Measurements from ENCODE around the gene KRT27.

- no peak for TF ChIP-seq EZH2phosphoT487 (IDR thresholded peaks at IDR 0.05; ENCODE audit: borderline replicate concordance, low read depth, low read length)
- no peak for TF ChIP-seq CTCF (conservative IDR thresholded peaks at IDR 0.05; ENCODE audit: low read length)
Measured at GRCh38 chr17:40815381-40815780, 33.0 kb upstream of the KRT27 start.

All from OCI-LY7 (cell line).